PFSK-1 (cell line): Measurements from ENCODE around the gene PSMB7.

ENCODE experiments used
- FOXP2 ChIP-seq: optimal IDR thresholded peaks from 2 replicates; pipeline ENCODE3; 2011; ENCODE audit warnings: borderline replicate concordance, control low read depth, inconsistent platforms; ENCODE audit not compliant: insufficient read depth; ENCODE audit errors: extremely low read length, extremely low read depth
- POLR2AphosphoS5 ChIP-seq: IDR thresholded peaks from 2 replicates; pipeline ENCODE4 v1.6.1; 2012; ENCODE audit warnings: low read depth, mild to moderate bottlenecking, control low read depth, low read length, moderate library complexity
- SIN3A ChIP-seq: IDR thresholded peaks from 2 replicates; pipeline ENCODE4 v1.6.1; 2012; ENCODE audit warnings: mild to moderate bottlenecking, low read length, moderate library complexity, borderline replicate concordance; ENCODE audit not compliant: insufficient read depth
- TAF1 ChIP-seq: IDR thresholded peaks from 2 replicates; pipeline ENCODE4 v1.6.1; 2012; ENCODE audit warnings: low read length, control low read depth, borderline replicate concordance; ENCODE audit not compliant: insufficient read depth
- TF ChIP-seq, protein P1 (sequence below), 2 experiments: IDR thresholded peaks; 2 replicates each; pipeline versions ENCODE4 v1.6.1 to v1.8.0; 2011 to 2012; ENCODE audit warnings: low read depth in 2 of 2, low read length in 2 of 2, control low read depth in 1 of 2, inconsistent platforms in 1 of 2, mild to moderate bottlenecking in 1 of 2, moderate library complexity in 1 of 2; ENCODE audit not compliant: insufficient read depth in 1 of 2

The PSMB7 gene

DNA sequence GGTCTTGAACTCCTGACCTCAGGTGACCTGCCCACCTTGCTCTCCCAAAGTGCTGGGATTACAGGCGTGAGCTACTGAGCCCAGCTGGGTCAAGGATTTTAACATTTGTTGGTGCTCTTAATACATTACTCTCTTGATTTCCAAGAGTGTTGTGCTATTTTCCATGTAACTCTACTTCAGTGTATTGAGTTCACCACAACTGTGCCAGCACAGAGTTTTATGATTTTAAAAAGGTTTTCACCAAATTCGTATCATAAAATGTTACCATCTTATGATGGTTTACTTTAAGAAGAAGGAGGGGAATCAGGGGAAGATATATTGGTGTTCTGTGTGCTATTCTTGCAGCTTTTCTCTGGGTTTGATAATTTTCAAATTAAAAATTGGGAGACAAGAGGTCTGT lies 28.4 kb upstream of the PSMB7 start:
- TF ChIP-seq FOXP2: no peak
- TF ChIP-seq TAF1: no peak
- TF ChIP-seq SIN3A: no peak
- TF ChIP-seq, protein P1, sequence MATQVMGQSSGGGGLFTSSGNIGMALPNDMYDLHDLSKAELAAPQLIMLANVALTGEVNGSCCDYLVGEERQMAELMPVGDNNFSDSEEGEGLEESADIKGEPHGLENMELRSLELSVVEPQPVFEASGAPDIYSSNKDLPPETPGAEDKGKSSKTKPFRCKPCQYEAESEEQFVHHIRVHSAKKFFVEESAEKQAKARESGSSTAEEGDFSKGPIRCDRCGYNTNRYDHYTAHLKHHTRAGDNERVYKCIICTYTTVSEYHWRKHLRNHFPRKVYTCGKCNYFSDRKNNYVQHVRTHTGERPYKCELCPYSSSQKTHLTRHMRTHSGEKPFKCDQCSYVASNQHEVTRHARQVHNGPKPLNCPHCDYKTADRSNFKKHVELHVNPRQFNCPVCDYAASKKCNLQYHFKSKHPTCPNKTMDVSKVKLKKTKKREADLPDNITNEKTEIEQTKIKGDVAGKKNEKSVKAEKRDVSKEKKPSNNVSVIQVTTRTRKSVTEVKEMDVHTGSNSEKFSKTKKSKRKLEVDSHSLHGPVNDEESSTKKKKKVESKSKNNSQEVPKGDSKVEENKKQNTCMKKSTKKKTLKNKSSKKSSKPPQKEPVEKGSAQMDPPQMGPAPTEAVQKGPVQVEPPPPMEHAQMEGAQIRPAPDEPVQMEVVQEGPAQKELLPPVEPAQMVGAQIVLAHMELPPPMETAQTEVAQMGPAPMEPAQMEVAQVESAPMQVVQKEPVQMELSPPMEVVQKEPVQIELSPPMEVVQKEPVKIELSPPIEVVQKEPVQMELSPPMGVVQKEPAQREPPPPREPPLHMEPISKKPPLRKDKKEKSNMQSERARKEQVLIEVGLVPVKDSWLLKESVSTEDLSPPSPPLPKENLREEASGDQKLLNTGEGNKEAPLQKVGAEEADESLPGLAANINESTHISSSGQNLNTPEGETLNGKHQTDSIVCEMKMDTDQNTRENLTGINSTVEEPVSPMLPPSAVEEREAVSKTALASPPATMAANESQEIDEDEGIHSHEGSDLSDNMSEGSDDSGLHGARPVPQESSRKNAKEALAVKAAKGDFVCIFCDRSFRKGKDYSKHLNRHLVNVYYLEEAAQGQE (IDR thresholded peaks at IDR 0.05; ENCODE audit: insufficient read depth in 1 of 2, low read depth in 2 of 2, low read length in 2 of 2): no peak
- no peak for TF ChIP-seq POLR2AphosphoS5

DNA sequence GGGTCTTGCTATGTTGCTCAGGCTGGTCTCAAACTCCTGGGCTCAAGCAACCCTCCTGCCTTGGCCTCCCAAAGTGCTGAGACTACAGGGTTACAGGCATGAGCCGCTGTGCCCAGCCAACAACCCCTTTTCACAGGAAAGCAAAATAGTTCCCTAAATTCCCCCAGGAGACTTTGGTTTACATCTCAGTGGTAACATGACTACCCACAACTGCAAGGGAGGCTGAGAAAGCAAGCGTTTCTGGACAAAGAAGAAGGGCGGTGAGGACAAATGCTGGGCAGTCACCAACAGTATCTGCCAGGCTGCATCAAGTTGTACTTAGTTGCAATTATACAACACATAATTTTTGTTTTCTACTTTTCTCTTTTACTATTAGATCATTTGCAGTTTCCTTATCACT lies 27.6 kb upstream of the PSMB7 start:
- TF ChIP-seq FOXP2: no peak
- TF ChIP-seq TAF1: no peak
- TF ChIP-seq SIN3A: no peak
- TF ChIP-seq, protein P1 (IDR thresholded peaks at IDR 0.05; ENCODE audit: insufficient read depth in 1 of 2, low read depth in 2 of 2, low read length in 2 of 2): no peak

DNA sequence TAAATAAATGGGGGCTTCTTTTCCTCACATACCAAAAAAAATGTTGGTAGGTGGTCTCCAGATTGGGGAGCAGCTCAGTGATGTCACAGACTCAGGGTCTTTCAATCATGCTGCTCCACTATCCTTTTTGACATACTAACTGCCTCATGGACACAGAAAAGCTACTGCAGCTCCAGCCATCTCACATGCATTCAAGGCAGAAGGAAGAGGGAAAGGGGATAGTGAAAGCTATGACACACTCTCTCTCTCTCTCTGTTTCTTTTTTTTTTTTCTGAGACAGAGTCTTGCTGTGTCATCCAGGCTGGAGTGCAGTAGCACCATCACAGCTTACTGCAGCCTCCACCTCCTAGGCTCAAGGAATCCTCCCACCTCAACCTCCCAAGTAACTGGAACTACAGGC lies 27.1 kb upstream of the PSMB7 start:
- TF ChIP-seq FOXP2: no peak
- no peak for TF ChIP-seq POLR2AphosphoS5
- TF ChIP-seq SIN3A: no peak
- TF ChIP-seq, protein P1 (IDR thresholded peaks at IDR 0.05; ENCODE audit: insufficient read depth in 1 of 2, low read depth in 2 of 2, low read length in 2 of 2): no peak
- no peak for TF ChIP-seq TAF1

DNA sequence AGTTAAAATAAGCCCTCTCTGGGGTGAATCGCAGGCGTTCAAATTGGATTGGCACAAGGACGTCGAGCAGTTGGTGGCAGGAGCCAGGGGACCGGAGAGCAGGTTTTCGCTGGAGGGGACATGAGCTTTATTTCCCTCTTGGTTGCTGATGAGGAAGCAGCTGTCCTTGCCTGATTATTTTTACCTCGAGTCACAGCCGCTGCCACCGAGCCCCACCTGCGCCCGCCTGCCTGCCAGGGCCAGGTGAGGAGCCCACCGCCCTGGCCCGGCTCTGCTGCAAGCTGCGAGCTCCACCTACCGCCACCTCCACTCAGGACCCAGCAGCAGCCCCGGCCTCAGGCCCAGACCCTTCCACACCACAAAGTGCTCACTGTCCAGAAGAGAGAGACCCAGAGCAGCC lies 26.0 kb upstream of the PSMB7 start:
- TF ChIP-seq FOXP2 (no peak), POLR2AphosphoS5 (no peak), SIN3A (no peak), TAF1 (no peak)
- TF ChIP-seq, protein P1 (IDR thresholded peaks at IDR 0.05; ENCODE audit: insufficient read depth in 1 of 2, low read depth in 2 of 2, low read length in 2 of 2): no peak

DNA sequence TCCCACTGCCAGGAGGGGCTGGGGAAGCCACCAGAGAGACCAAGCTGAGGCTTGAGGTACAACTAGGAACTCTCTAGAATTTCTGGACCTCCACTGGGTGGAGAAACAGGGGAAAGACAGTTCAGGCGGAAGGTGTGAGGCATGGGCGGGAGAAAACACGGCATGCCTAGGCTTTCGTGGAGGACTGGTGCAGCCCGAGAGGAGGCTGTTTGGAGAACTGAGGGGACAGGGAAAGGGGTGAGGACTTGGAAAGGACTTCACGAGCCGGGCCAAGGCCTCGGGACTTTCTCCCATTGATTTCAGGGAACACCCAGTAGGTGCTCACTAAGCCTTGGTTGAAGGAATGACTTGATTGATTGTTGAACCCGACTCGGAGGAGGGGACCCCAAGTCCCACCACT lies 25.5 kb upstream of the PSMB7 start:
- TF ChIP-seq, protein P1 (IDR thresholded peaks at IDR 0.05; ENCODE audit: insufficient read depth in 1 of 2, low read depth in 2 of 2, low read length in 2 of 2): no peak
- TF ChIP-seq SIN3A (no peak), POLR2AphosphoS5 (no peak), TAF1 (no peak), FOXP2 (no peak)
